Measurements from ENCODE around the gene AMBRA1.

AMBRA1 gene

DNA sequence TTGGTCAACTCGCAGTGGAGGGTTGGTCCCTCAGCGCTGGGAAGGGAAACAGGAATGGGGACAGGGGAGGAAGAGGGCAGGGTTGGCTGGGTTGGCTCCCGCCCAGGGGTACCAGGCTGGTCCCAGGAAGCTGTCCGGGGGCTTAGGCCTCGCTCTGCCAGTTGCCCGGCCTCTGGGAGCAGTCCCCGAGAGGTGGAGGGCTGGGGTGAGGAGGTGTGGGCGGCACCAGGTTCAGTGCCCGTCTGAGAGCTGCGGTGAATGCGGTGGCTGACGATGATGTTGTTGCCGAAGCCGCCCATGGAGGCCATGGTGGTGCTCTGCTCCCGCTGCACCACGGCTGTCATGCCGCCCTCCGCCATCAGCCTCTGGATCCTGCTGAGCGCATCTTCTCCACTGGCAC is 196.3 kb downstream of the AMBRA1 start:
- peaks cover 14% of the 10 kb centered on the region for H3K27me3 Mint-ChIP-seq
- H3K4me3 Mint-ChIP-seq, result no peak overlapping the region
- peaks cover 7% of the 10 kb centered on the region for H3K4me1 Mint-ChIP-seq (ENCODE audit: low read depth)
- H3K27ac Mint-ChIP-seq, result no peak overlapping the region
- no peaks in the 10 kb centered on the region for H3K9me3 Mint-ChIP-seq
- peaks cover 21% of the 10 kb centered on the region for H3K36me3 Mint-ChIP-seq (ENCODE audit: low read depth)

DNA sequence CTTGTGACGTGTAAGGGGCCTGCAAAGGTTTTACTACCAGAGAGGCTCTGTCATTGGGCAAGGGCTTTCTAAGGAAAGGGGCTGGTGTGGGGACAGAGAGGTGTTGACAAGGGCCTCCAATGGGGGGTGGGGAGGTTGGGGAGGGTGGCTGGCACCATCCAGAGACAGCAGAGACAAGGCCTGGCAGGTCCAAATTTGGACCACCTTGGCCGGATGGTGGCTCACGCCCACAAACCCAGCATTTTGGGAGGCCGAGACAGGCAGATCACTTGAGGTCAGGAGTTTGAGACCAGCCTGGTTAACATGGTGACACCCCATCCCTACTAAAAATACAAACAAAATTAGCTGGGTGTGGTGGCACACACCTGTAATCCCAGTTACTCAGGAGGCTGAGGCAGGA is 200.1 kb downstream of the AMBRA1 start:
- no peak overlapping the region for H3K4me3 Mint-ChIP-seq
- H3K27ac Mint-ChIP-seq, result no peak overlapping the region
- H3K36me3 Mint-ChIP-seq (ENCODE audit: low read depth), result peaks cover 20% of the 10 kb centered on the region
- peaks cover 35% of the 10 kb centered on the region for H3K27me3 Mint-ChIP-seq
- H3K4me1 Mint-ChIP-seq (ENCODE audit: low read depth), result peaks cover 7% of the 10 kb centered on the region
- H3K9me3 Mint-ChIP-seq, result no peaks in the 10 kb centered on the region

GRCh38 chr11:46393231-46393616 is 200.6 kb downstream of the AMBRA1 start:
- peaks cover 18% of the 10 kb centered on the region for H3K36me3 Mint-ChIP-seq (ENCODE audit: low read depth)
- no peaks in the 10 kb centered on the region for H3K9me3 Mint-ChIP-seq
- no peak overlapping the region for H3K27ac Mint-ChIP-seq
- peak overlapping the region; percentile 78 for H3K4me3 Mint-ChIP-seq
- peaks cover 40% of the 10 kb centered on the region for H3K27me3 Mint-ChIP-seq
- H3K4me1 Mint-ChIP-seq (ENCODE audit: low read depth), result peaks cover 8% of the 10 kb centered on the region

- H3K4me1 Mint-ChIP-seq (ENCODE audit: low read depth), result peaks cover 12% of the 10 kb centered on the region
- H3K4me3 Mint-ChIP-seq, result peak overlapping the region; percentile 78
- peaks cover 45% of the 10 kb centered on the region for H3K27me3 Mint-ChIP-seq
- no peak overlapping the region for H3K27ac Mint-ChIP-seq
- no peaks in the 10 kb centered on the region for H3K9me3 Mint-ChIP-seq
- peaks cover 12% of the 10 kb centered on the region for H3K36me3 Mint-ChIP-seq (ENCODE audit: low read depth)
Measured at GRCh38 chr11:46392421-46393230, 201.2 kb downstream of the AMBRA1 start.

GRCh38 chr11:46391578-46392420 is 202.0 kb downstream of the AMBRA1 start, which contains the start of gene CHRM4:
TSS of gene CHRM4 (minus strand) at chr11:46391776. CDS start at chr11:46386557, 5,219 bp downstream.
- Mint-ChIP-seq H3K27me3 (peaks cover 52% of the 10 kb centered on the region), H3K4me1 (ENCODE audit: low read depth) (peaks cover 13% of the 10 kb centered on the region), H3K9me3 (no peaks in the 10 kb centered on the region), H3K27ac (no peak within 1 kb of the TSS), H3K36me3 (ENCODE audit: low read depth) (peaks cover 6% of the 10 kb centered on the region), H3K4me3 (peak within 1 kb of the TSS; percentile 78)

DNA sequence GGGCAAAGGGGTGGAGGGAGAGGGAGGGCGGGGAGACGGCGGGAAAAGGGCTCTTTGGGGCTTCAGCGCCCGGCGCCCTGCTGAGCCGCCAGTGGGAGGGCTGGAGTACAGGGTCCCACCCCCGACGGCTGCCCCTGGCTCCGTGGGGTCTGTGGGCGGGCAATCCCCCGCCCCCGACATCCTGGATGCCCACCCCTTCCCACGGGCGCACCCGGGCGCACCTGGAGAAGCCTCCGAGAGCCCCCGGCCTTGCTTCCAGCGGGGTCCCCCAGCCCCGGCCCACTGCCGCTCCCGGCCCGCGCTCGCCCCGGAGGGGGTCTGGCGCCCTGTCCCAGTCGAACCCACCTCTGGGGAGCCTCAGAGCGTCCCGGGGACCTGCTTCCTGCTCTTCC is 202.6 kb downstream of the AMBRA1 start:
- no peak overlapping the region for H3K27ac Mint-ChIP-seq
- H3K36me3 Mint-ChIP-seq (ENCODE audit: low read depth), result peaks cover under 1% of the 10 kb centered on the region
- H3K9me3 Mint-ChIP-seq, result no peaks in the 10 kb centered on the region
- peaks cover 58% of the 10 kb centered on the region for H3K27me3 Mint-ChIP-seq
- no peak overlapping the region for H3K4me3 Mint-ChIP-seq
- peaks cover 19% of the 10 kb centered on the region for H3K4me1 Mint-ChIP-seq (ENCODE audit: low read depth)

DNA sequence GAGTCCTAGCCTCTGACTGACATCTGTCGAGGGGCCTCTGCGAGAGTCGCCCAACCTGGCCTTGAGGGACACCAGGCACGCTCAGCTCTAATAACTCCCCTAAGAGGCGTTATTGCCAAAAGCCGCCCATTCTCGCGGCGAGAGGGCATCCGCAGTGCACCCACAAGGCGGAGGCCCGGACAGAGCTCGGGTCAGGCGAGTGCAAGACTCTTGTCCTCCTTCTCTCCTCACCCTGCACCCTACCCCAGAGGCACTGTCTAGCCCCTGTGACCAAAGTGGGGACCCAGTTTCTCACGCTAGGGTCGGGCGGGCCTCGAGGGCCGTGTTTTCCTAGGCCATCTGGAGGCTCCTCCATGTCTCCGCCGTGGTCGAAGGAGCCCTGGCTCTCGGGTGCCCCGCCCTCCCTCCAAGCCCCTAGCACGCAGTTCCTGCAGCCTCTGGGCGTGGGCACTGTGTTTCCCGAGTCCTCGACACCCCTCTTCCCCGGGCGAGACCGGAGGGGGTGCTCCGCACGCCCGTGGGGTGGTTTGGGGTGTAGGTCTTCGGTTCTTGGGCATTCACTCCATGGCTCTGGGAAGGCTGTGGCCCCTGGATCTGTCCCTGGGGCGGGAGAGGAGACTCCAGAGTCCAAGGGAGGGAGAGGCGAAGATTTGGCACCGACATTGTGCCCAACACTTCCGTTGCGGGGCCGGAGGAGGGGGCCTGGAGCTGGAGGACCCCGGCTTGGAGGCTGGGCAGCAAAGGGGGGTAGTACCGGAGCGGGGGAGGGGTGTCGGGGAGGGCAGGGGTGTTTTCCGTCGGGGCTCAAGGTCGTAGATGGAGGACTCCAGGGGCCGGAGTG is 203.3 kb downstream of the AMBRA1 start:
- Mint-ChIP-seq H3K27ac (no peak overlapping the region), H3K4me1 (ENCODE audit: low read depth) (peaks cover 19% of the 10 kb centered on the region), H3K36me3 (ENCODE audit: low read depth) (no peaks in the 10 kb centered on the region), H3K4me3 (no peak overlapping the region), H3K27me3 (peaks cover 64% of the 10 kb centered on the region), H3K9me3 (no peaks in the 10 kb centered on the region)

- Mint-ChIP-seq H3K27me3 (peaks cover 71% of the 10 kb centered on the region), H3K36me3 (ENCODE audit: low read depth) (no peaks in the 10 kb centered on the region), H3K9me3 (no peaks in the 10 kb centered on the region), H3K4me1 (ENCODE audit: low read depth) (peaks cover 19% of the 10 kb centered on the region), H3K27ac (no peak overlapping the region), H3K4me3 (peak overlapping the region; percentile 45)
Measured at GRCh38 chr11:46389450-46390330, 204.1 kb downstream of the AMBRA1 start.

DNA sequence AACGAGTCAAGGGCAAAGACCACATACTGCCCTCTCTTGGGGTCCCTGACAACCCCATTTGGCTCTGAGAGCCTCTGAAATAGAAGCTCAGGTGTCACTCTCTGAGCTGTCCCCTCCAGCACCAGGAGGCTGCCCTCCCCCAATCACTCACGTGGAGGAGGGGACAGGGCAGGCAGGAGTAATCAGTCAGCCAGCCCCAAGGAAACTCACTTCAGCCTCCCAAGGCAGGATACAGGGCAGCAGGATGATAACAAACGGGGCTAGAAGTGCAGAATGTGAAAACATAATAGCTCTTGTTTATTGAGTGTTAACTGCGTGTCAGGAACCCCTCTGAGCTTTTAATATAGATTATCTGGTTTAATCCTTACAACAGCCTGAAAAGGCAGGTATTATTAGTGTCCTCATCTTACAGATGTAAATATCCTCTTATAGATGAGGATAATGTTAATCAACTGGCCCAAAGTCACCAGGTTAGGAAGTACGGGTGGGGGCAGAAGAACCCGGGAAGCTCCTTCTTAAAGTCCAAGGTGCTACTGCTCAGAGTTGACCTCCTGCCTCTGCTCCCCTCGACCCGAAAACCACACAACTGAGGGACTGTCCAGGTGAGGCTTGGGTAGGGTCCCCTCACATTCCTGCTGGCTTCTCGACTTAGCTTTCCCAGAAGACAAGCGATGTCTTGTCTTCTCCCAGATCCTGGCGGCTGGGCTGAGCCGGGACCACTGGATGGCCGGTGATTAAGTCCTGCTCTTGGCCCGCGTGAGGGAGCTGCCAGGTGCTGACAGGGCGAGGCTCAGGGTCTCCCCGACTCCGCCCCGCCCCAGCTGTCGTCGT is 205.0 kb downstream of the AMBRA1 start:
- Mint-ChIP-seq H3K4me1 (ENCODE audit: low read depth) (peaks cover 19% of the 10 kb centered on the region), H3K4me3 (no peak overlapping the region), H3K27ac (no peak overlapping the region)

DNA sequence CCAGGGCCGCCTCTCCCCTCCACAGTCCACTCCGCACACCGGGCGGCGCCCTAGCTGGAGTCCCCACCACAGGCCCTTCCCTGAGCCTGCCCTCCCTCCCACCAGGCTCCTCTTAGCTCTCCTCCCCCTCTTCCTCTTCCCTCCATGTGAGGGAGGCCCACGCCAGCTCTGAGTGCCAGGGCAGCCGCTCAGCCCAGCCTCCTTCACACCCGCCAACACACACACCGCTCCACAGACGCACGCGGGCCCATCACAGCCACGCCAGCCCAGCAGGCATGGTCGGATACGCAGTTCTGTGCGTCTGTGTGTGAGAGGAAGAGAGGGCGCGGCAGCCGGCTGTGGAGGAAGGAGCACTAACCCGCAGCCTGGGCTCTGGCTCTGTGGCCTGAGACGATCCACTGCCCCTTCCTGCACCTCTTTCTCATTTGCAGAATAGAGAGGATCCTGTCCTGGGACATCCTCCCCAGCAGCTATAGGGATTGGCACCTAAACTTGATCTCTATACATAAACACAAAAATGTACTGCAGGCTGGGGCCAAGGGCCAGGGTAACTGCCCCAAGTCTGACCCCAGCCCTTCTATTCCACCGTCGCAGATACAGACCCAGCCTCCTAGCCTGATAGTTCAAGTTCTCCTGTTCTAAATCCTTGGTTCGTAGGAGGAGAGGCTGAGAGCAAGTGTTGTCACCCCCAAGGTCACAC is 205.8 kb downstream of the AMBRA1 start:
- Mint-ChIP-seq H3K27me3 (peaks cover 69% of the 10 kb centered on the region), H3K4me3 (no peak overlapping the region), H3K9me3 (no peaks in the 10 kb centered on the region)

More for the DNA sequence above, 205.0 kb downstream of the AMBRA1 start:
- H3K36me3 Mint-ChIP-seq (ENCODE audit: low read depth), result no peaks in the 10 kb centered on the region
- H3K27me3 Mint-ChIP-seq, result peaks cover 68% of the 10 kb centered on the region
- H3K9me3 Mint-ChIP-seq, result no peaks in the 10 kb centered on the region

DNA sequence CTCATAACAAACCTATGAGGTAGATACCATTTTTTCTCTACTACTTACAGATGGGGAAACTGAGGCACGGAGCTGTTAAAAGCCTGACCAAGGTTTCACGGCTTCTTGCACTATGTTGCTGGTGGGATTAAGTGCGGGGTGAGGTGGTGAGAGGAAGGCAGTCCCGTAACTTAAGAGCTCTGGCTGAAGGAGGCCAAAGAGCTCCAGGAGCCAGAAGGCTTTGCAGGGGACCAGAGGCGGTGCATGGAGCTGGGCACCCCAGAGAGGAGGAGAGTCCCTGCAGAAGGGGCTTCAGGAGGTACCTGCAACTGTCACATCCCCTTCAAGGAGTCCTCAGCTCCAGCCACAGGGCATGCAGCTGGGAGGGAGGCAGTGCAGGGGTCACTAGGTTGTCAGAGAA is 206.4 kb downstream of the AMBRA1 start:
- Mint-ChIP-seq H3K9me3 (no peaks in the 10 kb centered on the region), H3K36me3 (ENCODE audit: low read depth) (no peaks in the 10 kb centered on the region), H3K27me3 (peaks cover 63% of the 10 kb centered on the region), H3K4me1 (ENCODE audit: low read depth) (peaks cover 12% of the 10 kb centered on the region), H3K27ac (no peak overlapping the region), H3K4me3 (no peak overlapping the region)

More for the DNA sequence above, 205.8 kb downstream of the AMBRA1 start:
- H3K27ac Mint-ChIP-seq, result no peak overlapping the region
- peaks cover 18% of the 10 kb centered on the region for H3K4me1 Mint-ChIP-seq (ENCODE audit: low read depth)
- H3K36me3 Mint-ChIP-seq (ENCODE audit: low read depth), result no peaks in the 10 kb centered on the region

DNA sequence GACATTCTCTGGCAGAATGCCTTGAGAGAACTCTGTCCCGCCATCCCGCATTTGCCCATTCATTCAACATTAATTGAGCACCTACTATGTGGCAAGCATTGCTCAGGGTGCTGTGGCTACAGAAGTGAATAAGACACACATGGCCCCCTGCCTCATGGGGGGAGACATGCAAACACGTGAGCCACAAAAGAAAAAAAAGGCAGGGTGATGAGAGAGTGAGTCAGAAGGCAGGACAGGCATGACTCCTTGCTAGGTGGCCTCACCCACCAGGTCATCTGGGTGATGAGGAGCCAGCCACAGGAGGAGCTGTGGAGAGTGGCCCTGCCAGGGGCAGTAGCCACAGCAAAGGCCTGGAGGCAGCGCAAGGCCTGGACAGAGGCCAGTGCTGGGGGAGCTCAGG is 207.1 kb downstream of the AMBRA1 start:
- Mint-ChIP-seq H3K4me1 (ENCODE audit: low read depth) (peaks cover 12% of the 10 kb centered on the region), H3K9me3 (no peaks in the 10 kb centered on the region), H3K27me3 (peaks cover 67% of the 10 kb centered on the region), H3K27ac (no peak overlapping the region), H3K36me3 (ENCODE audit: low read depth) (no peaks in the 10 kb centered on the region), H3K4me3 (no peak overlapping the region)

Measured in stimulated activated naive CD8-positive, alpha-beta T cell treated with anti-CD3 and anti-CD28 coated beads, Interleukin-15, Interleukin-2, amounts not matched to agents 100 ng/mL and 50 ng/mL, for 24 hours (primary cell).